ENCODE results near the gene INO80C. TPM values are rescaled to one million over a fixed set of nuclear protein-coding genes. Genes with fewer than 3 reads are reported as not detected.

INO80C gene
- total RNA-seq, 1 donor from 2014 or later, result 33.8 TPM

DNA sequence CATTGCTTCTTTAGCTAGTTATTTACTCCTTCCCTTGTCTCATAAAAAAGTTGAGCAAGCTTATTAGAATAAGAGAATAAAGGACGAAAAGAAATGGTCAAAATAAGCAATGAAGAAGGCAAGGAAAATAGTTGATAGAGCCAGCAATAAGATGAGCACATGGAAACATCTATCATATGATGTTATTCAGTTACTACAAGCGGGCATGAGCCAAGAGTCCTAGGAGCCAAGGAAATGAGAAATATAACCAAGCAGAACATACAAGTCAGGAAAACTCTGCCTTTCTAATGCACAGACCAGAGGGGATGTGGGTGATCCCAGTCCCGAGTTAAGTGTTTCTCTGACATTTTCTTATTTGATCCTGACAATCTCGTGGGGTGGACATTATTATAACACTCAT is 33.9 kb downstream of the INO80C start:
- no peak overlapping the region for H3K27ac Mint-ChIP-seq (ENCODE audit: unreplicated experiment)
- no peak overlapping the region for H3K4me3 Mint-ChIP-seq
- TF ChIP-seq, protein P1, sequence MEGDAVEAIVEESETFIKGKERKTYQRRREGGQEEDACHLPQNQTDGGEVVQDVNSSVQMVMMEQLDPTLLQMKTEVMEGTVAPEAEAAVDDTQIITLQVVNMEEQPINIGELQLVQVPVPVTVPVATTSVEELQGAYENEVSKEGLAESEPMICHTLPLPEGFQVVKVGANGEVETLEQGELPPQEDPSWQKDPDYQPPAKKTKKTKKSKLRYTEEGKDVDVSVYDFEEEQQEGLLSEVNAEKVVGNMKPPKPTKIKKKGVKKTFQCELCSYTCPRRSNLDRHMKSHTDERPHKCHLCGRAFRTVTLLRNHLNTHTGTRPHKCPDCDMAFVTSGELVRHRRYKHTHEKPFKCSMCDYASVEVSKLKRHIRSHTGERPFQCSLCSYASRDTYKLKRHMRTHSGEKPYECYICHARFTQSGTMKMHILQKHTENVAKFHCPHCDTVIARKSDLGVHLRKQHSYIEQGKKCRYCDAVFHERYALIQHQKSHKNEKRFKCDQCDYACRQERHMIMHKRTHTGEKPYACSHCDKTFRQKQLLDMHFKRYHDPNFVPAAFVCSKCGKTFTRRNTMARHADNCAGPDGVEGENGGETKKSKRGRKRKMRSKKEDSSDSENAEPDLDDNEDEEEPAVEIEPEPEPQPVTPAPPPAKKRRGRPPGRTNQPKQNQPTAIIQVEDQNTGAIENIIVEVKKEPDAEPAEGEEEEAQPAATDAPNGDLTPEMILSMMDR (conservative IDR thresholded peaks at IDR 0.05), result no peak
- no peaks in the 10 kb centered on the region for H3K9me3 Mint-ChIP-seq
- H3K27me3 Mint-ChIP-seq (ENCODE audit: low read depth), result no peaks in the 10 kb centered on the region
- no peaks in the 10 kb centered on the region for H3K4me1 Mint-ChIP-seq
- H3K36me3 Mint-ChIP-seq (ENCODE audit: low read depth), result peaks cover 6% of the 10 kb centered on the region
- no peak for DNase-seq (ENCODE audit: low read depth, low spot score)

GRCh38 chr18:35463050-35463449 is 34.7 kb downstream of the INO80C start:
- TF ChIP-seq, protein P1 (conservative IDR thresholded peaks at IDR 0.05), result no peak
- no peaks in the 10 kb centered on the region for H3K27me3 Mint-ChIP-seq (ENCODE audit: low read depth)
- no peaks in the 10 kb centered on the region for H3K4me1 Mint-ChIP-seq
- H3K9me3 Mint-ChIP-seq, result no peaks in the 10 kb centered on the region
- H3K27ac Mint-ChIP-seq (ENCODE audit: unreplicated experiment), result no peak overlapping the region
- DNase-seq (ENCODE audit: low read depth, low spot score), result no peak
- peaks cover 5% of the 10 kb centered on the region for H3K36me3 Mint-ChIP-seq (ENCODE audit: low read depth)
- H3K4me3 Mint-ChIP-seq, result no peak overlapping the region

DNA sequence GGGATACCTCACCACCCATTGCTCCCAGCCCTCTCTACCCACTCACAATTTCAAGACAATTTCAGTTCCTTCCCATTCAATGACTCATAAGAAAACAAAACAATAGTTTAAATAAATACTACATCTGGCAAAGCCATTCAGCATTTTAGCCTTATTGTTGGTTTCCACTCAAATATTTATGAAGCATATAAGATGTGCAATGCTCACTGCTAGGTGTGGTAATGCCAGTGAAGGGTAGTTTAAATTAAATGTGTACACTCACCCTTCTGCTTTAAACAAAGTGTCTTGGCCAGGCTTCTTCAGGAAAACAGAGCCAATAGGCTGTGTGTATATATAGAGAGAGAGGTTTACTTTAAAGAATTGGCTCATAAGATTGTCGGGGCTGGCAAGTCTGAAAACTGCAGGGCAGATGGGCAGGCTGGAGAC is 37.0 kb downstream of the INO80C start:
- H3K36me3 Mint-ChIP-seq (ENCODE audit: low read depth), result peaks cover 2% of the 10 kb centered on the region
- DNase-seq (ENCODE audit: low read depth, low spot score), result no peak
- H3K27me3 Mint-ChIP-seq (ENCODE audit: low read depth), result no peaks in the 10 kb centered on the region
- no peaks in the 10 kb centered on the region for H3K4me1 Mint-ChIP-seq
- H3K9me3 Mint-ChIP-seq, result no peaks in the 10 kb centered on the region
- no peak overlapping the region for H3K27ac Mint-ChIP-seq (ENCODE audit: unreplicated experiment)
- H3K4me3 Mint-ChIP-seq, result no peak overlapping the region
- TF ChIP-seq, protein P1 (conservative IDR thresholded peaks at IDR 0.05), result no peak

- Mint-ChIP-seq H3K4me3 (no peak overlapping the region), H3K9me3 (no peaks in the 10 kb centered on the region), H3K27me3 (ENCODE audit: low read depth) (no peaks in the 10 kb centered on the region), H3K36me3 (ENCODE audit: low read depth) (peaks cover 2% of the 10 kb centered on the region), H3K4me1 (no peaks in the 10 kb centered on the region), H3K27ac (ENCODE audit: unreplicated experiment) (peak overlapping the region; percentile 12)
- TF ChIP-seq, protein P1 (conservative IDR thresholded peaks at IDR 0.05), result no peak
- no peak for DNase-seq (ENCODE audit: low read depth, low spot score)
Observed at GRCh38 chr18:35459997-35460396, 37.8 kb downstream of the INO80C start.

- no peak for DNase-seq (ENCODE audit: low read depth, low spot score)
- TF ChIP-seq, protein P1 (conservative IDR thresholded peaks at IDR 0.05), result no peak
- Mint-ChIP-seq H3K27ac (ENCODE audit: unreplicated experiment) (no peak overlapping the region), H3K27me3 (ENCODE audit: low read depth) (no peaks in the 10 kb centered on the region), H3K4me1 (no peaks in the 10 kb centered on the region), H3K9me3 (no peaks in the 10 kb centered on the region), H3K4me3 (no peak overlapping the region), H3K36me3 (ENCODE audit: low read depth) (peaks cover 2% of the 10 kb centered on the region)
Observed at GRCh38 chr18:35458677-35459441, 38.9 kb downstream of the INO80C start.

Measured in neural crest cell (in vitro differentiated cells).